Endothelial cell of umbilical vein (primary cell): ENCODE measurements around the gene APEH. TPM values are rescaled to one million over a fixed set of nuclear protein-coding genes. Genes with fewer than 3 reads are reported as not detected.

Source experiments
- BruUV-seq: library from RNA; stranded (reverse); fragments of 400-500 nt; replicated peaks from 2 replicates; lab custom pipeline; 2021; lab: Mats Ljungman, UMichigan
- CTCF ChIA-PET: fragments of 300-600, 350-600 bp; sonication (Branson Sonifier 250); formaldehyde crosslinking; loops from one replicate; lab custom pipeline; 2021; ENCODE audit warnings: antibody characterized with exemption, inconsistent platforms; lab: Charles Lee
- POLR2A ChIA-PET: fragments of 300-600, 350-600 bp; sonication (Branson Sonifier 250); formaldehyde crosslinking; loops from one replicate; lab custom pipeline; 2021; ENCODE audit warnings: antibody characterized with exemption, inconsistent platforms; lab: Charles Lee
- DNase-seq: peaks from one replicate; pipeline ENCODE4 v3.0.0-alpha.2; 2011; ENCODE audit warnings: low read depth, low spot score
- FAIRE-seq: peaks from 2 replicates; lab custom pipeline; 2011; peaks lifted over from hg19 to GRCh38; lab: Jason Lieb, UNC
- H2AFZ ChIP-seq: 2 replicates; pipeline ENCODE4 v1.6.0; 2012; ENCODE audit warnings: low read depth, low read length, control low read depth, inconsistent platforms
- H3K27ac ChIP-seq: 2 replicates; pipeline ENCODE4 v1.5.1; 2011; ENCODE audit warnings: low read depth, mild to moderate bottlenecking, control low read depth, low read length, moderate library complexity; ENCODE audit not compliant: insufficient read depth
- H3K27me3 ChIP-seq, 2 experiments: 2 replicates each; pipeline versions ENCODE4 v1.6.0 to v1.6.1; 2011; ENCODE audit warnings: low read length in 2 of 2, mixed read lengths in 1 of 2; ENCODE audit not compliant: control insufficient read depth in 2 of 2, insufficient read depth in 2 of 2
- H3K36me3 ChIP-seq, 2 experiments: 2 replicates in 1 of 2; 3 replicates in 1 of 2; pipeline ENCODE4 v1.5.1; 2011; ENCODE audit warnings: low read length in 2 of 2, mild to moderate bottlenecking in 1 of 2, moderate library complexity in 1 of 2; ENCODE audit not compliant: control insufficient read depth in 2 of 2, insufficient read depth in 2 of 2; ENCODE audit errors: extremely low read depth in 1 of 2
- H3K4me1 ChIP-seq: 3 replicates; pipeline ENCODE4 v1.5.1; 2011; ENCODE audit warnings: mild to moderate bottlenecking, low read length; ENCODE audit not compliant: control insufficient read depth, insufficient read depth; ENCODE audit errors: extremely low read depth
- H3K4me2 ChIP-seq: 2 replicates; pipeline ENCODE4 v1.6.1; 2011; ENCODE audit warnings: low read length, control low read depth, mixed read lengths; ENCODE audit not compliant: insufficient read depth
- H3K4me3 ChIP-seq, 3 experiments: fragments of 200-600 bp in 1 of 3; sonication (generic), shearing (Covaris generic) in 1 of 3; replicated peaks in 1 of 3; 2 replicates each; pipeline ENCODE4 v1.5.1; 2011 to 2016; ENCODE audit warnings: control low read depth in 3 of 3, low read length in 3 of 3, mild to moderate bottlenecking in 2 of 3, inconsistent platforms in 1 of 3, low read depth in 1 of 3, moderate library complexity in 1 of 3; ENCODE audit not compliant: insufficient read depth in 1 of 3
- H3K79me2 ChIP-seq: 2 replicates; pipeline ENCODE4 v1.6.0; 2012; ENCODE audit warnings: low read length, inconsistent platforms; ENCODE audit not compliant: control insufficient read depth, insufficient read depth
- H3K9ac ChIP-seq: replicated peaks from 2 replicates; pipeline ENCODE3; 2011; ENCODE audit warnings: low read length, control low read depth; ENCODE audit not compliant: insufficient read depth; ENCODE audit errors: extremely low read depth
- H3K9me1 ChIP-seq: replicated peaks from 3 replicates; pipeline ENCODE4 v1.6.0; 2011; ENCODE audit warnings: mild to moderate bottlenecking, low read length; ENCODE audit not compliant: control insufficient read depth, insufficient read depth; ENCODE audit errors: extremely low read depth
- H3K9me3 ChIP-seq: replicated peaks from 2 replicates; pipeline ENCODE4 v1.5.1; 2012; ENCODE audit warnings: low read length, inconsistent platforms; ENCODE audit not compliant: control insufficient read depth, insufficient read depth
- H4K20me1 ChIP-seq: replicated peaks from 2 replicates; pipeline ENCODE3; 2011; ENCODE audit warnings: mild to moderate bottlenecking, low read length; ENCODE audit not compliant: control insufficient read depth, insufficient read depth; ENCODE audit errors: extremely low read depth
- EZH2 ChIP-seq: IDR thresholded peaks from 2 replicates; pipeline ENCODE4 v1.6.1; 2012; ENCODE audit warnings: borderline replicate concordance, low read depth, mild to moderate bottlenecking, moderate library complexity, low read length, inconsistent platforms; ENCODE audit not compliant: severe bottlenecking
- FOS ChIP-seq: IDR thresholded peaks from 2 replicates; pipeline ENCODE4 v1.6.1; 2011; ENCODE audit warnings: mild to moderate bottlenecking, low read length, moderate library complexity, borderline replicate concordance; ENCODE audit not compliant: insufficient read depth
- GATA2 ChIP-seq: IDR thresholded peaks from 2 replicates; pipeline ENCODE4 v1.7.0; 2011; ENCODE audit warnings: low read depth, mild to moderate bottlenecking, moderate library complexity, mixed read lengths, low read length; ENCODE audit not compliant: insufficient read length, insufficient read depth
- JUN ChIP-seq: IDR thresholded peaks from 2 replicates; pipeline ENCODE4 v1.6.1; 2011; ENCODE audit warnings: borderline replicate concordance, low read depth; ENCODE audit not compliant: insufficient read length, insufficient read depth
- MYC ChIP-seq: IDR thresholded peaks from one replicate; pipeline ENCODE4 v1.6.1; 2011; ENCODE audit warnings: mild to moderate bottlenecking, low read depth, low read length
- POLR2A ChIP-seq: IDR thresholded peaks from 2 replicates; pipeline ENCODE4 v1.6.1; 2012; ENCODE audit warnings: low read depth, mild to moderate bottlenecking, control low read depth, low read length
- POLR2AphosphoS5 ChIP-seq: IDR thresholded peaks from 2 replicates; pipeline ENCODE4 v1.6.1; 2012; ENCODE audit warnings: low read depth, mild to moderate bottlenecking, control low read depth, low read length, moderate library complexity; ENCODE audit not compliant: insufficient read depth
- dilution Hi-C: fragments of 300-500 bp; cut with MboI; formaldehyde crosslinking; loops from one replicate; pipeline ENCODE4 v1.15.0; 2019; ENCODE audit warnings: low sequenced_read_pairs; ENCODE audit not compliant: extremely low pct_ligation_motif_present
- intact Hi-C: fragments of 100-400 bp; cut with micrococcal nuclease; formaldehyde crosslinking; loops from one replicate; pipeline ENCODE4 v1.10.0; 2022
- polyA plus RNA-seq, 4 experiments: library from polyadenylated mRNA; depleted of rRNA in 3 of 4; stranded (reverse) in 3 of 4; unstranded in 1 of 4; fragments of >200 nt; gene quantifications; 2 replicates each; pipeline versions ENCODE4 v1.2.1 to v1.2.3, GENCODE V29; 2011 to 2012; ENCODE audit warnings: missing spikeins in 1 of 4
- total RNA-seq: library from RNA; stranded (reverse); gene quantifications from 2 replicates; pipeline ENCODE4 v1.2.3, GENCODE V29; 2021
- TF ChIP-seq, protein P1 (sequence below), 2 donors: IDR thresholded peaks; 1 replicate in 1 of 2; 2 replicates in 1 of 2; pipeline ENCODE4 v1.5.1; 2011; ENCODE audit warnings: low read length in 2 of 2, mild to moderate bottlenecking in 2 of 2, moderate library complexity in 2 of 2, control low read depth in 1 of 2, inconsistent platforms in 1 of 2, low read depth in 1 of 2; ENCODE audit not compliant: insufficient read depth in 1 of 2; ENCODE audit errors: extremely low read depth in 1 of 2
- TF ChIP-seq, protein P2 (sequence below): IDR thresholded peaks from 2 replicates; pipeline ENCODE4 v1.6.1; 2011; ENCODE audit not compliant: insufficient read depth, insufficient read length

APEH gene
- total and polyA plus RNA-seq, 2 donors (not counting 3 experiments of a cell fraction or from before 2014, with no cell fraction given): 68.2 to 74.3 TPM

DNA sequence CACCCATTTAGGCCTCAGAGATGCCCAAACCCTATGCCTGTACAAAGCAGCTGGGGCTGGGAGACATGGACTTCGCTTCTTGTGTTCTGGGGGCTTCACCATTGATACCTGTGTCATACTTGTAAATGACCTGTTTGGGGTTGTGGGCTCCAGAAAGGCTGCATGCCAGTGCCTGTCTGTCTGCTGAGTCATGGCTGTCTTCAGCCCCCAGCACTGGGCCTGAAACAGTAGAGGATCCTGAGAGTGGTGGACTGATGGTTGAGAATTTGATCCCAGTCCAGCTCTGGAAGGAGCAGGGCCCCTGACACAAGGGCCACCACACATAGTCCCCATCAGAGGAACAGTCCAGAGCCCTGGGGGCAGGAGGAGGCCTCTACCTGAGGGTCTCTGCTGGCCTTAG, 24.6 kb upstream of the APEH start:
- dilution Hi-C loops (no loop called here), intact Hi-C loops (no loop called here)
- Histone ChIP-seq H3K9me3 (no peaks in the 10 kb centered on the region), H2AFZ (no peak overlapping the region), H4K20me1 (no peaks in the 10 kb centered on the region), H3K27me3 (no peaks in the 10 kb centered on the region), H3K9ac (no peak overlapping the region), H3K4me2 (no peak overlapping the region), H3K4me1 (no peaks in the 10 kb centered on the region), H3K4me3 (no peak overlapping the region), H3K9me1 (no peaks in the 10 kb centered on the region), H3K27ac (no peak overlapping the region), H3K79me2 (no peaks in the 10 kb centered on the region), H3K36me3 (no peaks in the 10 kb centered on the region)
- no peak for DNase-seq
- ChIA-PET POLR2A (no interaction called here), CTCF (no interaction called here)
- FAIRE-seq: no peak
- BruUV-seq: no TSS peak
- TF ChIP-seq GATA2: no peak
- no peak for TF ChIP-seq JUN
- TF ChIP-seq, protein P1, sequence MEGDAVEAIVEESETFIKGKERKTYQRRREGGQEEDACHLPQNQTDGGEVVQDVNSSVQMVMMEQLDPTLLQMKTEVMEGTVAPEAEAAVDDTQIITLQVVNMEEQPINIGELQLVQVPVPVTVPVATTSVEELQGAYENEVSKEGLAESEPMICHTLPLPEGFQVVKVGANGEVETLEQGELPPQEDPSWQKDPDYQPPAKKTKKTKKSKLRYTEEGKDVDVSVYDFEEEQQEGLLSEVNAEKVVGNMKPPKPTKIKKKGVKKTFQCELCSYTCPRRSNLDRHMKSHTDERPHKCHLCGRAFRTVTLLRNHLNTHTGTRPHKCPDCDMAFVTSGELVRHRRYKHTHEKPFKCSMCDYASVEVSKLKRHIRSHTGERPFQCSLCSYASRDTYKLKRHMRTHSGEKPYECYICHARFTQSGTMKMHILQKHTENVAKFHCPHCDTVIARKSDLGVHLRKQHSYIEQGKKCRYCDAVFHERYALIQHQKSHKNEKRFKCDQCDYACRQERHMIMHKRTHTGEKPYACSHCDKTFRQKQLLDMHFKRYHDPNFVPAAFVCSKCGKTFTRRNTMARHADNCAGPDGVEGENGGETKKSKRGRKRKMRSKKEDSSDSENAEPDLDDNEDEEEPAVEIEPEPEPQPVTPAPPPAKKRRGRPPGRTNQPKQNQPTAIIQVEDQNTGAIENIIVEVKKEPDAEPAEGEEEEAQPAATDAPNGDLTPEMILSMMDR (IDR thresholded peaks at IDR 0.05; ENCODE audit: extremely low read depth in 1 of 2, insufficient read depth in 1 of 2, low read depth in 1 of 2, low read length in 2 of 2): no peak
- no peak for TF ChIP-seq POLR2A
- TF ChIP-seq, protein P2, sequence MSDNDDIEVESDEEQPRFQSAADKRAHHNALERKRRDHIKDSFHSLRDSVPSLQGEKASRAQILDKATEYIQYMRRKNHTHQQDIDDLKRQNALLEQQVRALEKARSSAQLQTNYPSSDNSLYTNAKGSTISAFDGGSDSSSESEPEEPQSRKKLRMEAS: no peak
- no peak for TF ChIP-seq POLR2AphosphoS5

DNA sequence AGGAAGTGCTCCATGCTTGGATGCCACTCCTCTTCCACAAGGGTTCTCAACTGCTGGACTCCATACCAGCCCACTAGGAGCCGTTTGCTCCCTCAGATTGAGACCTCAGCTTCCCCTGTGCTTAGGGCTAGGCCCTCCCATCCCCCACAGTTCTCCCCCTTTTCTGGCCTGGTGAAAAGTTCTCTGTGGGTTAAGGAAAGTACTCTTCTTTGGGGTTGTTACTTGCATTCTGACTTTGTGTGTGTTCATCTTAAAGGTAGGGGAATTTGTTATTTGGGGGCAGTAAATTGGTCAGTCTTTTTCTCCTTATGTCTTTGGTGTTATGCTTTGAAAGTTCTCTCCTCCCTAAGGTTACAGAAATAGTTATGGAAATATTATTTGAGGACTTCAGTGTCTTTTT, 24.0 kb upstream of the APEH start:
- TF ChIP-seq GATA2 (no peak), POLR2AphosphoS5 (no peak), FOS (no peak), MYC (no peak), JUN (no peak), EZH2 (no peak), POLR2A (no peak)
- TF ChIP-seq, protein P2: no peak
- TF ChIP-seq, protein P1 (IDR thresholded peaks at IDR 0.05; ENCODE audit: extremely low read depth in 1 of 2, insufficient read depth in 1 of 2, low read depth in 1 of 2, low read length in 2 of 2): no peak
- Histone ChIP-seq H3K9me3 (no peaks in the 10 kb centered on the region), H3K4me1 (no peaks in the 10 kb centered on the region), H3K27ac (no peak overlapping the region), H2AFZ (no peak overlapping the region), H4K20me1 (no peaks in the 10 kb centered on the region), H3K4me3 (no peak overlapping the region), H3K4me2 (no peak overlapping the region), H3K9me1 (no peaks in the 10 kb centered on the region), H3K79me2 (no peaks in the 10 kb centered on the region), H3K9ac (no peak overlapping the region), H3K27me3 (no peaks in the 10 kb centered on the region), H3K36me3 (no peaks in the 10 kb centered on the region)
- dilution Hi-C loops (no loop called here), intact Hi-C loops (no loop called here)
- DNase-seq (no peak), FAIRE-seq (no peak)
- ChIA-PET CTCF (no interaction called here), POLR2A (no interaction called here)
- no TSS peak for BruUV-seq
